Body of pancreas (tissue), 4 donors: ENCODE results near the gene RASAL1. TPM values are rescaled to one million over a fixed set of nuclear protein-coding genes. Genes with fewer than 3 reads are reported as not detected.

Experiments
- ATAC-seq: fragments of 150-250 bp; one replicate; pipeline ENCODE4 v1.9.1; 2016
- DNase-seq, 4 donors: peaks; one replicate each; pipeline ENCODE4 v3.0.0-alpha.2; 2019
- H3K27ac ChIP-seq, 4 donors: fragments of 200-600 bp; sonication (generic); 1 replicate in 3 of 4; 2 replicates in 1 of 4; pipeline versions ENCODE4 v1.5.1 to v1.6.1; 2016 to 2019; ENCODE audit warnings: mild to moderate bottlenecking in 1 of 4, mixed read lengths in 1 of 4, moderate library complexity in 1 of 4
- H3K27me3 ChIP-seq, 2 donors: fragments of 200-600 bp; sonication (generic); one replicate each; pipeline ENCODE4 v1.6.0; 2016; ENCODE audit warnings: mild to moderate bottlenecking in 1 of 2
- H3K36me3 ChIP-seq, 2 donors: fragments of 200-600 bp; sonication (generic); replicated peaks in 1 of 2; 2 replicates each; pipeline ENCODE4 v1.5.1; 2016; ENCODE audit warnings: low read depth in 2 of 2; ENCODE audit not compliant: insufficient read depth in 1 of 2
- H3K4me1 ChIP-seq: fragments of 200-600 bp; sonication (generic); one replicate; pipeline ENCODE4 v1.6.0; 2016
- H3K4me3 ChIP-seq, 2 donors: fragments of 200-600 bp; sonication (generic); 1 replicate in 1 of 2; 2 replicates in 1 of 2; pipeline ENCODE4 v1.5.1; 2016 to 2019
- H3K9me3 ChIP-seq, 3 donors: fragments of 200-600 bp; sonication (generic); 1 replicate in 2 of 3; 2 replicates in 1 of 3; pipeline ENCODE4 v1.5.1; 2016
- POLR2A ChIP-seq, 3 donors: fragments of 450-650 bp; IDR thresholded peaks; one replicate each; pipeline ENCODE4 v1.6.1; 2016; ENCODE audit warnings: antibody characterized with exemption in 3 of 3, mild to moderate bottlenecking in 2 of 3
- WGBS, 2 donors: methylation state at CpG; one replicate each; pipeline ENCODE4 v1.1.5; 2017; 5-methylcytosine and 5-hydroxymethylcytosine counted together
- intact Hi-C: fragments of 100-400 bp; cut with DNase I; formaldehyde crosslinking; loops from one replicate; pipeline ENCODE4 v1.15.1; 2023
- total RNA-seq, 2 donors: library from RNA; depleted of rRNA; stranded (reverse); fragments of >200 nt; gene quantifications; one replicate each; pipeline ENCODE4 v1.1.0, GENCODE V29; 2016
- TF ChIP-seq, protein P1 (sequence below), 7 experiments: fragments of 450-650 bp in 4 of 7; fragments of 200-600 bp in 3 of 7; sonication (generic) in 3 of 7; IDR thresholded peaks; one replicate each; pipeline ENCODE4 v1.5.1; 2016 to 2019; ENCODE audit warnings: antibody characterized with exemption in 7 of 7

RASAL1 gene
- total RNA-seq, 2 donors from 2014 or later, result 0.66 to 2.1 TPM

DNA sequence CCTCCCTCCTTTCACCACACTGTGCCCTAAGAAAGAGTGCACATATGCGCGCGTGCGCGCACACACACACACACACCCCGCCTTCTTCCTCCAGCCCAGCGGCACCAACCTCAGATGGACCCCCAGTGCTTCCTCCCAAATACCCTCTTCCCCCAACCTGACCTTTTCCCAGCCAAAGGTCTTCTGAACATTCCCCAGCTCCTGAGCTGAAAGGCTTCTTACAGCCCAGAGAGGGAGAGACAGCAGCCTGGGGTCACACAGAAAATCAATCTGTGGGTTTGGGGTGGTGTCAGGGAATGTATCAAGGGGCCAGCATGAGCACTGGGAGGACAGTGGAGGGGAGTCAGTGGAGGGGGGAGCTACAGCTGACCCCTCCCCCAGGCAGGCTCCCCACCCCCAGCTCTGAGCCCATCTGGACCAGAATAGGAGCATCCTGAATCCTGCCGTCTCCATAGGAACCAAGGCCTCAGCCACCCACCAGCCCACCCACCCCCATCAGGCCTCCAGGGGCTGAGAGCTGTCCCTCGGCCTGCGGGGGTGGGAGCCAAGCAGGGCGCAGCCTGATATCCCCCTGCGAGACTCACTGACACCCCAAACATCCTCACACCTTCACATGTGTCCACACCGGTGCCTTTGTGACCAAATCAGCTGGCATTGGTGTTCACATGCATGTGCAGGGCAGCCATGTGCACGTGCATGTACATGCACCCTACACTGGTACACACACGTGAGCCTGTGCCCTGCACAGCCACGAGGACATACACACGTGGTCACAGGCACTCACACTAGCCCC, 5.7 kb downstream of the RASAL1 start:
- WGBS, 2 donors, result 76 to 83% methylated on average over 12 to 16 of the region's 17 CpGs
- DNase-seq (no peak), ATAC-seq (no peak)
- intact Hi-C loops, result no loop called here
- Histone ChIP-seq H3K4me1 (peaks cover 9% of the 10 kb centered on the region), H3K36me3 (no peaks in the 10 kb centered on the region), H3K9me3 (no peaks in the 10 kb centered on the region), H3K4me3 (no peak overlapping the region), H3K27ac (no peak overlapping the region), H3K27me3 (no peaks in the 10 kb centered on the region)
- TF ChIP-seq, protein P1, sequence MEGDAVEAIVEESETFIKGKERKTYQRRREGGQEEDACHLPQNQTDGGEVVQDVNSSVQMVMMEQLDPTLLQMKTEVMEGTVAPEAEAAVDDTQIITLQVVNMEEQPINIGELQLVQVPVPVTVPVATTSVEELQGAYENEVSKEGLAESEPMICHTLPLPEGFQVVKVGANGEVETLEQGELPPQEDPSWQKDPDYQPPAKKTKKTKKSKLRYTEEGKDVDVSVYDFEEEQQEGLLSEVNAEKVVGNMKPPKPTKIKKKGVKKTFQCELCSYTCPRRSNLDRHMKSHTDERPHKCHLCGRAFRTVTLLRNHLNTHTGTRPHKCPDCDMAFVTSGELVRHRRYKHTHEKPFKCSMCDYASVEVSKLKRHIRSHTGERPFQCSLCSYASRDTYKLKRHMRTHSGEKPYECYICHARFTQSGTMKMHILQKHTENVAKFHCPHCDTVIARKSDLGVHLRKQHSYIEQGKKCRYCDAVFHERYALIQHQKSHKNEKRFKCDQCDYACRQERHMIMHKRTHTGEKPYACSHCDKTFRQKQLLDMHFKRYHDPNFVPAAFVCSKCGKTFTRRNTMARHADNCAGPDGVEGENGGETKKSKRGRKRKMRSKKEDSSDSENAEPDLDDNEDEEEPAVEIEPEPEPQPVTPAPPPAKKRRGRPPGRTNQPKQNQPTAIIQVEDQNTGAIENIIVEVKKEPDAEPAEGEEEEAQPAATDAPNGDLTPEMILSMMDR (IDR thresholded peaks at IDR 0.05), result no peak
- TF ChIP-seq POLR2A (IDR thresholded peaks at IDR 0.05), result no peak

DNA sequence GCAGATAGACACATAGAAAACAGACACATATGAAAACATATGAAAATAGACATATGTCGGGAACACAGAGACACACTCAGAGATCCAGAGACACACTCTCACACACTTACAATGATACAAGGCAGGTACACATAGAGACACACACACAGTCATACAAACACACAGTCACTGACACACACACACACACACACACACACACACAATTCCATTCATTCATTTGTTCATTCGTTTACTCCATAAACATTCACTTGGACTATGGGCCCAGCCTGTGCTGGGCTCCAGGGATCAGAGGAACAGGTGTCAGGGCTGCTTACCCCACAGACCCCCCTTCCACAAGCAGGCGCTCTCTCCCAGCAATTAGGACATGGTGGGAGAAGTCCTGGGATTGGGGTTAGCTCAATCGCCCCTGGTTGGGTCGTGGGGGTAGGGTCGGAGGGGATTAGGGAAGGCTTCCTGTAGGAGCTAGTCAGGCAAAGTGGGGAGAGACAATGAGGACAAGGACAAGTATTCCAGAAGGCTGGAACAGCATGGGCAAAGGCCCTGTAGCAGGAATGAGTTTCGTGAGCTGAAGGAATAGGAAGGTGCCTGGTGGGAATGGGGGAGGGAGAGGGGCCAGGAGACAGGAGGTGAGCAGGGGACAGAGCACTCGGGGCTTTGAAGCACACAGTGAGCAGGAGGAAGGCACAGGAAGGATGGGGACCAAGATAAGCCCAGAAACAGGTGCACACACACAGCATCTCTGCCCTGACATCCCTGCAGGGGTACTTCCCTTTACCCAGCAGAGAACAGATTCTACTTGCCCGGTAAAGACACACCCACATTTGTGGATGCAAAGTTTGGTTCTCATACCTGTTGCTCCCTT, 6.5 kb downstream of the RASAL1 start:
- no peaks in the 10 kb centered on the region for H3K36me3 ChIP-seq
- H3K9me3 ChIP-seq, result no peaks in the 10 kb centered on the region
- no peak overlapping the region for H3K27ac ChIP-seq
- DNase-seq (no peak), ATAC-seq (no peak)
- WGBS, 2 donors, result 59 to 67% methylated on average over 9 of the region's 9 CpGs
- intact Hi-C loops, result no loop called here
- no peak overlapping the region for H3K4me3 ChIP-seq
- no peak for TF ChIP-seq POLR2A (IDR thresholded peaks at IDR 0.05)
- TF ChIP-seq, protein P1 (IDR thresholded peaks at IDR 0.05), result no peak
- H3K27me3 ChIP-seq, result no peaks in the 10 kb centered on the region
- peaks cover 1% of the 10 kb centered on the region for H3K4me1 ChIP-seq

DNA sequence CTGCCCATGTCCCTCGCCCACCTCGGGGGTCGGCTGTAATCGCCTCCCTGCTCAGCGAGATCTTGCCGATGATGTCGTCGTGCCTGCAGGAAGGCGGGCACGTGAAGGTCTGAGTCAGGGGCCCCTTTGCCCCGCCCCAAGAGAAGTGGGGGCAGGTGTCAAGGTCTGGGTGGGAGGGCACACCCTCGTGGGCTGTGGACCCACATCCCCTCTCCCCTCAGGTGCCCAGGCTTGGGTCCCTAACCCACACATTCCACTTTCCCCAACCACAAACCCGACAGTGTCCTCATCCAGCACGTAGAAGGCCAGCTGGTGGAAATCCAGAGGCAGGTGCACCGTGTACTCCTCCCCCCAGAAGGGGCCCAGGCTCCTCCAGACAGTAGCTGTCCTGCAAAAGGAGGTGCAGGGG, 7.8 kb downstream of the RASAL1 start:
- intact Hi-C loops, result no loop called here
- no peaks in the 10 kb centered on the region for H3K9me3 ChIP-seq
- 27 to 49% methylated on average over 12 to 13 of the region's 15 CpGs for WGBS, 2 donors
- H3K4me3 ChIP-seq, result no peak overlapping the region
- H3K27ac ChIP-seq, result no peak overlapping the region
- no peak for DNase-seq
- H3K36me3 ChIP-seq, result no peaks in the 10 kb centered on the region
- no peak for ATAC-seq
- H3K27me3 ChIP-seq, result no peaks in the 10 kb centered on the region
- TF ChIP-seq POLR2A (IDR thresholded peaks at IDR 0.05), result no peak
- TF ChIP-seq, protein P1 (IDR thresholded peaks at IDR 0.05), result no peak
- H3K4me1 ChIP-seq, result no peaks in the 10 kb centered on the region

DNA sequence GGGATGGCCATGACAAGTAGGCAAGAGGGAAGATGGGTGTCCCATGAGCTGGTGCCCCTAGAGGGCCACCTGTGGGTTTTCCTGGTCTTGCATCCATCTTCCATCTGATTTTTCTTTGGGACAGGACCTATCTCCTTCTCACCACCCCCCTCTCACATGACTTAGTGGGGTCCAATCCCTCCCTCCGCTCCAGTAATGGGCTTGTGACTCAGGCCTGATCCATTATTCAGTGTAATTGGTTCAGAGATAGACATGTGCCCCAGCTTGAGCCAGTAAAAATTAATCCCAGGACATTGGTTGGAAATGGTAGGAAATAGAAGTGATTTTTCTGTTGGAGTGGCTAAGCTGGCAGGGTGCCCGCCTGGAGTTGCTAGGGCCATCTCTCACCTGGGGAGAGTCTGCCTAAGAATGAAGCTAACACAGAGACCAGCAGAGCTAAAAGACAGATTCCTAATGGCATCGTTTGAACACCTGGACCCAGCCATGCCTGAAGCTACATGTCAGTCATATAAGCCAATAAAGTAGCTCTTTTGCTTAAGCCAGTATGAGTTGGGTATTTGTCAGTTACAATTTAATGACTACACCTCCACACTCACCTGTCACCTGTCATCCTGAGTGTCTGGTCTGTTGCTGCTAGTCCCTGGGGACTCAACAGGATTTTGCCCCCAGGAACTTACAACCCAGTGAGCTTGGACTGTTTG, 14.7 kb downstream of the RASAL1 start:
- no peaks in the 10 kb centered on the region for H3K27me3 ChIP-seq
- no peaks in the 10 kb centered on the region for H3K9me3 ChIP-seq
- intact Hi-C loops, result no loop called here

More for the DNA sequence above, 14.7 kb downstream of the RASAL1 start:
- no peak overlapping the region for H3K4me3 ChIP-seq
- H3K36me3 ChIP-seq, result no peaks in the 10 kb centered on the region
- ATAC-seq (no peak), DNase-seq (no peak)
- H3K4me1 ChIP-seq, result no peaks in the 10 kb centered on the region
- 60 to 63% methylated on average over 3 of the region's 3 CpGs for WGBS, 2 donors
- TF ChIP-seq POLR2A (IDR thresholded peaks at IDR 0.05), result no peak
- TF ChIP-seq, protein P1 (IDR thresholded peaks at IDR 0.05), result no peak
- no peak overlapping the region for H3K27ac ChIP-seq
